ENCODE data around the gene PLEKHG2. TPM values are rescaled to one million over a fixed set of nuclear protein-coding genes. Genes with fewer than 3 reads are reported as not detected.
"Not testable (repeated sequence)": the region's sequence is repeated elsewhere in the genome, so short reads cannot be mapped to it uniquely, and the experiment has no call there.

The PLEKHG2 gene
- polyA plus RNA-seq (ENCODE audit: insufficient read length in 12 of 12): 10 to 100 TPM in 11 of 12 donors, not detected in 1; 26.4 to 86.4 (median 47.0) TPM
- long read RNA-seq, donor 1, partial matches to known transcripts: 6 of 10 reads
- long read RNA-seq, donor 1, other reads (novel, unspliced or antisense): 0 of 10 reads
- long read RNA-seq, donor 2, partial matches to known transcripts: 6 of 7 reads
- long read RNA-seq, donor 2, other reads (novel, unspliced or antisense): 0 of 7 reads
- long read RNA-seq, donor 3, partial matches to known transcripts: 8 of 9 reads
- long read RNA-seq, donor 3, other reads (novel, unspliced or antisense): 0 of 9 reads
- long read RNA-seq, donor 4, partial matches to known transcripts: 0 of 1 reads
- long read RNA-seq, donor 4, other reads (novel, unspliced or antisense): 0 of 1 reads
- long read RNA-seq, donor 5, partial matches to known transcripts: 11,600 of 12,658 reads
- long read RNA-seq, donor 5, other reads (novel, unspliced or antisense): 1,056 of 12,658 reads
- long read RNA-seq, donor 6, partial matches to known transcripts: 726 of 3,696 reads
- long read RNA-seq, donor 6, other reads (novel, unspliced or antisense): 2,970 of 3,696 reads
- long read RNA-seq, donor 7, partial matches to known transcripts: 106 of 108 reads
- long read RNA-seq, donor 7, other reads (novel, unspliced or antisense): 0 of 108 reads
- long read RNA-seq, donor 8, transcript PLEKHG2-207 (2 exons, 720 nt): major isoform, 6 of 7,703 reads
- long read RNA-seq, donor 8, partial matches to known transcripts: 1,285 of 7,703 reads
- long read RNA-seq, donor 8, other reads (novel, unspliced or antisense): 6,412 of 7,703 reads
- long read RNA-seq, donor 9, partial matches to known transcripts: 4,665 of 4,948 reads
- long read RNA-seq, donor 9, other reads (novel, unspliced or antisense): 282 of 4,948 reads
- long read RNA-seq, donor 10, partial matches to known transcripts: 6,109 of 6,400 reads
- long read RNA-seq, donor 10, other reads (novel, unspliced or antisense): 290 of 6,400 reads
- long read RNA-seq, donor 11, partial matches to known transcripts: 11 of 14 reads
- long read RNA-seq, donor 11, other reads (novel, unspliced or antisense): 0 of 14 reads

- peak; percentile 99 for DNase-seq
Observed at GRCh38 chr19:39412100-39412866, at the start of gene PLEKHG2. TSS of gene PLEKHG2 (plus strand) at chr19:39412669. CDS start at chr19:39414087, 1,418 bp downstream.

GRCh38 chr19:39362682-39363657, 49.5 kb upstream of the PLEKHG2 start:
- no peak for DNase-seq

- DNase-seq: peak; percentile 70
Observed at GRCh38 chr19:39363901-39364457, 48.5 kb upstream of the PLEKHG2 start.

GRCh38 chr19:39365531-39365930, 46.9 kb upstream of the PLEKHG2 start:
- DNase-seq: no peak

- DNase-seq: no peak
Observed at GRCh38 chr19:39369200-39369599, 43.3 kb upstream of the PLEKHG2 start.

- no peak for DNase-seq
Observed at GRCh38 chr19:39370735-39371134, 41.7 kb upstream of the PLEKHG2 start.

GRCh38 chr19:39372047-39372802, 40.2 kb upstream of the PLEKHG2 start:
- DNase-seq: peak; percentile 89

GRCh38 chr19:39372941-39373340, 39.5 kb upstream of the PLEKHG2 start:
- no peak for DNase-seq

- DNase-seq: no peak
Observed at GRCh38 chr19:39375929-39376328, 36.5 kb upstream of the PLEKHG2 start.

GRCh38 chr19:39377373-39378362, 34.8 kb upstream of the PLEKHG2 start:
- no peak for DNase-seq

GRCh38 chr19:39379366-39379765, 33.1 kb upstream of the PLEKHG2 start:
- not testable (repeated sequence) for DNase-seq

- DNase-seq: peak; percentile 55
Observed at GRCh38 chr19:39379865-39380396, 32.5 kb upstream of the PLEKHG2 start.

GRCh38 chr19:39380521-39381502, 31.7 kb upstream of the PLEKHG2 start:
- DNase-seq: no peak

- DNase-seq: no peak
Observed at GRCh38 chr19:39381910-39382611, 30.4 kb upstream of the PLEKHG2 start.
